HAP-1 (cell line): ENCODE measurements around the gene RGMA.

Source experiments
- DNase-seq, 2 experiments: peaks; one replicate each; pipeline ENCODE4 v3.0.0-alpha.2; 2016 to 2020; ENCODE audit warnings: low spot score in 2 of 2
- H3K27me3 ChIP-seq: fragments of 250-450 bp; sonication (Bioruptor Pico); 2 replicates; pipeline ENCODE4 v1.5.1; 2020; ENCODE audit warnings: low read depth, mild to moderate bottlenecking, moderate library complexity
- H3K36me3 ChIP-seq: fragments of 250-450 bp; sonication (Bioruptor Pico); replicated peaks from 2 replicates; pipeline ENCODE4 v1.5.1; 2020; ENCODE audit warnings: mild to moderate bottlenecking
- H3K4me1 ChIP-seq: fragments of 250-450 bp; sonication (Bioruptor Pico); 2 replicates; pipeline ENCODE4 v1.5.1; 2020; ENCODE audit warnings: mild to moderate bottlenecking
- H3K4me3 ChIP-seq: fragments of 250-450 bp; sonication (Bioruptor Pico); 2 replicates; pipeline ENCODE4 v1.5.1; 2020; ENCODE audit warnings: mild to moderate bottlenecking, moderate library complexity
- H3K9me3 ChIP-seq: fragments of 250-450 bp; sonication (Bioruptor Pico); 2 replicates; pipeline ENCODE4 v1.5.1; 2020; ENCODE audit warnings: mild to moderate bottlenecking, moderate library complexity
- in situ Hi-C: fragments of 300-500 bp; cut with MboI; formaldehyde crosslinking; loops from 3 replicates; pipeline ENCODE4 v1.14.3; 2020; ENCODE audit warnings: low sequenced_read_pairs, inconsistent platforms, mixed read lengths

RGMA gene

GRCh38 chr15:93057618-93058017, 31.4 kb downstream of the RGMA start:
- Histone ChIP-seq H3K27me3 (no peaks in the 10 kb centered on the region), H3K36me3 (peaks cover 7% of the 10 kb centered on the region; the same call in 1 of the 2 replicates)
- in situ Hi-C loops: no loop called here

GRCh38 chr15:93056836-93057235, 32.2 kb downstream of the RGMA start:
- no peak overlapping the region for H3K4me3 ChIP-seq
- peaks cover 7% of the 10 kb centered on the region; the same call in 1 of the 2 replicates for H3K36me3 ChIP-seq
- no peaks in the 10 kb centered on the region for H3K9me3 ChIP-seq
- H3K4me1 ChIP-seq: peaks cover 11% of the 10 kb centered on the region
- H3K27me3 ChIP-seq: no peaks in the 10 kb centered on the region
- DNase-seq: no peak
- in situ Hi-C loops: no loop called here

More at GRCh38 chr15:93057618-93058017, 31.4 kb downstream of the RGMA start:
- Histone ChIP-seq H3K9me3 (no peaks in the 10 kb centered on the region), H3K4me1 (peaks cover 17% of the 10 kb centered on the region), H3K4me3 (no peak overlapping the region)
- DNase-seq: no peak

- DNase-seq: no peak
- in situ Hi-C loops: no loop called here
- H3K27me3 ChIP-seq: no peaks in the 10 kb centered on the region
- H3K9me3 ChIP-seq: no peaks in the 10 kb centered on the region
- H3K4me3 ChIP-seq: no peak overlapping the region
- no peaks in the 10 kb centered on the region; the same call in 1 of the 2 replicates for H3K4me1 ChIP-seq
- peaks cover 11% of the 10 kb centered on the region for H3K36me3 ChIP-seq
These were observed 33.8 kb downstream of the RGMA start for GRCh38 chr15:93055211-93055610.

GRCh38 chr15:93052090-93052879, 36.7 kb downstream of the RGMA start:
- no peaks in the 10 kb centered on the region for H3K4me1 ChIP-seq
- H3K9me3 ChIP-seq: no peaks in the 10 kb centered on the region
- no peak overlapping the region for H3K4me3 ChIP-seq
- DNase-seq: no peak
- peaks cover 22% of the 10 kb centered on the region for H3K36me3 ChIP-seq
- in situ Hi-C loops: no loop called here
- H3K27me3 ChIP-seq: no peaks in the 10 kb centered on the region

- in situ Hi-C loops: no loop called here
- Histone ChIP-seq H3K4me1 (no peaks in the 10 kb centered on the region), H3K4me3 (no peak overlapping the region), H3K9me3 (no peaks in the 10 kb centered on the region), H3K27me3 (no peaks in the 10 kb centered on the region), H3K36me3 (peaks cover 24% of the 10 kb centered on the region)
- DNase-seq: no peak
These were observed 37.5 kb downstream of the RGMA start for GRCh38 chr15:93051236-93052089.

- no peak for DNase-seq
- in situ Hi-C loops: no loop called here
- H3K4me3 ChIP-seq: no peak overlapping the region
- H3K9me3 ChIP-seq: no peaks in the 10 kb centered on the region
- H3K36me3 ChIP-seq: peaks cover 30% of the 10 kb centered on the region
- H3K27me3 ChIP-seq: no peaks in the 10 kb centered on the region
- no peaks in the 10 kb centered on the region for H3K4me1 ChIP-seq
These were observed 38.4 kb downstream of the RGMA start for GRCh38 chr15:93050648-93051047.

- no peak overlapping the region for H3K4me3 ChIP-seq
- no peaks in the 10 kb centered on the region for H3K4me1 ChIP-seq
- peaks cover 36% of the 10 kb centered on the region for H3K36me3 ChIP-seq
- no peaks in the 10 kb centered on the region for H3K9me3 ChIP-seq
- in situ Hi-C loops: loop anchor here (25.0 kb wide), 1 partner anchor 937 kb away; no protein-coding TSS in a partner anchor
- no peaks in the 10 kb centered on the region for H3K27me3 ChIP-seq
- DNase-seq: no peak
These were observed 39.0 kb downstream of the RGMA start for GRCh38 chr15:93049914-93050578.

GRCh38 chr15:93049233-93049632, 39.8 kb downstream of the RGMA start:
- H3K9me3 ChIP-seq: no peaks in the 10 kb centered on the region
- H3K4me3 ChIP-seq: no peak overlapping the region
- no peak for DNase-seq
- H3K27me3 ChIP-seq: no peaks in the 10 kb centered on the region
- in situ Hi-C loops: loop anchor here (25.0 kb wide), 1 partner anchor 938 kb away; no protein-coding TSS in a partner anchor
- H3K36me3 ChIP-seq: peaks cover 32% of the 10 kb centered on the region
- no peaks in the 10 kb centered on the region for H3K4me1 ChIP-seq

- H3K4me3 ChIP-seq: no peak overlapping the region
- in situ Hi-C loops: loop anchor here (25.0 kb wide), 1 partner anchor 939 kb away; no protein-coding TSS in a partner anchor
- DNase-seq: no peak
- no peaks in the 10 kb centered on the region for H3K4me1 ChIP-seq
- no peaks in the 10 kb centered on the region for H3K9me3 ChIP-seq
- H3K36me3 ChIP-seq: peaks cover 32% of the 10 kb centered on the region
- no peaks in the 10 kb centered on the region for H3K27me3 ChIP-seq
These were observed 40.3 kb downstream of the RGMA start for GRCh38 chr15:93048759-93049161.

GRCh38 chr15:93048426-93048721, 40.6 kb downstream of the RGMA start:
- Histone ChIP-seq H3K9me3 (no peaks in the 10 kb centered on the region), H3K27me3 (no peaks in the 10 kb centered on the region), H3K36me3 (peaks cover 32% of the 10 kb centered on the region), H3K4me3 (no peak overlapping the region), H3K4me1 (no peaks in the 10 kb centered on the region)
- DNase-seq: no peak
- in situ Hi-C loops: loop anchor here (25.0 kb wide), 1 partner anchor 939 kb away; no protein-coding TSS in a partner anchor

- no peak for DNase-seq
- Histone ChIP-seq H3K36me3 (peaks cover 32% of the 10 kb centered on the region), H3K9me3 (no peaks in the 10 kb centered on the region), H3K4me1 (no peaks in the 10 kb centered on the region), H3K4me3 (no peak overlapping the region), H3K27me3 (no peaks in the 10 kb centered on the region)
- in situ Hi-C loops: loop anchor here (25.0 kb wide), 1 partner anchor 939 kb away; no protein-coding TSS in a partner anchor
These were observed 41.2 kb downstream of the RGMA start for GRCh38 chr15:93047621-93048425.

GRCh38 chr15:93046721-93047120, 42.3 kb downstream of the RGMA start:
- no peak overlapping the region for H3K4me3 ChIP-seq
- no peaks in the 10 kb centered on the region for H3K27me3 ChIP-seq
- in situ Hi-C loops: loop anchor here (25.0 kb wide), 1 partner anchor 941 kb away; no protein-coding TSS in a partner anchor
- H3K9me3 ChIP-seq: no peaks in the 10 kb centered on the region
- H3K36me3 ChIP-seq: peaks cover 32% of the 10 kb centered on the region
- no peaks in the 10 kb centered on the region for H3K4me1 ChIP-seq
- DNase-seq: no peak

- H3K4me3 ChIP-seq: no peak overlapping the region
- in situ Hi-C loops: loop anchor here (25.0 kb wide), 1 partner anchor 941 kb away; no protein-coding TSS in a partner anchor
- DNase-seq: no peak
- H3K4me1 ChIP-seq: no peaks in the 10 kb centered on the region
- no peaks in the 10 kb centered on the region for H3K27me3 ChIP-seq
- H3K36me3 ChIP-seq: peaks cover 29% of the 10 kb centered on the region
- H3K9me3 ChIP-seq: no peaks in the 10 kb centered on the region
These were observed 42.9 kb downstream of the RGMA start for GRCh38 chr15:93046120-93046519.
